H1 (cell line): ENCODE results near the gene PRDX2. TPM values are rescaled to one million over a fixed set of nuclear protein-coding genes. Genes with fewer than 3 reads are reported as not detected.

Source experiments
- CTCF ChIA-PET: fragments of 300-600 bp; sonication (Branson Sonifier 250); formaldehyde crosslinking; loops from one replicate; lab custom pipeline; 2021; ENCODE audit not compliant: partially characterized antibody; lab: Charles Lee
- POLR2A ChIA-PET: fragments of 300-600 bp; sonication (Branson Sonifier 250); formaldehyde crosslinking; loops from one replicate; lab custom pipeline; 2021; ENCODE audit warnings: inconsistent platforms; ENCODE audit not compliant: partially characterized antibody; lab: Charles Lee
- DNase-seq, 2 experiments: peaks; one replicate each; pipeline versions ENCODE4 v3.0.0 to v3.0.0-alpha.2; 2010 to 2022; ENCODE audit warnings: low spot score in 2 of 2, low read depth in 1 of 2, mixed read lengths in 1 of 2
- FAIRE-seq: peaks from 2 replicates; lab custom pipeline; 2011; peaks lifted over from hg19 to GRCh38; lab: Jason Lieb, UNC
- H2AFZ ChIP-seq: 2 replicates; pipeline ENCODE4 v1.8.1; 2012; ENCODE audit warnings: low read length, inconsistent platforms
- H2AK5ac ChIP-seq: 2 replicates; pipeline ENCODE4 v1.6.1; 2013; ENCODE audit warnings: low read depth, low read length
- H2BK120ac ChIP-seq: replicated peaks from 2 replicates; pipeline ENCODE3; 2013; ENCODE audit warnings: low read depth, low read length, inconsistent platforms
- H2BK12ac ChIP-seq: 2 replicates; pipeline ENCODE4 v1.6.1; 2013; ENCODE audit warnings: low read depth, low read length
- H2BK15ac ChIP-seq: 2 replicates; pipeline ENCODE4 v1.6.1; 2013; ENCODE audit warnings: low read length
- H2BK20ac ChIP-seq: 2 replicates; pipeline ENCODE4 v1.6.1; 2013; ENCODE audit warnings: low read length
- H2BK5ac ChIP-seq: 2 replicates; pipeline ENCODE4 v1.6.1; 2013; ENCODE audit warnings: low read depth, low read length
- H3K14ac ChIP-seq: 2 replicates; pipeline ENCODE4 v1.6.1; 2013; ENCODE audit warnings: inconsistent platforms; ENCODE audit not compliant: insufficient read length
- H3K18ac ChIP-seq: 2 replicates; pipeline ENCODE4 v1.6.1; 2013; ENCODE audit warnings: low read length; ENCODE audit errors: extremely low read depth
- H3K23ac ChIP-seq: 2 replicates; pipeline ENCODE4 v1.6.1; 2013; ENCODE audit warnings: inconsistent platforms; ENCODE audit not compliant: insufficient read length
- H3K23me2 ChIP-seq: 2 replicates; pipeline ENCODE4 v1.6.1; 2013; ENCODE audit warnings: low read depth, low read length
- H3K27ac ChIP-seq: 2 replicates; pipeline ENCODE4 v1.6.1; 2011; ENCODE audit warnings: low read depth, low read length, inconsistent platforms
- H3K27me3 ChIP-seq, 4 experiments: replicated peaks in 1 of 4; 1 replicate in 1 of 4; 2 replicates in 3 of 4; pipeline versions ENCODE4 v1.6.1 to v1.8.1; 2011 to 2013; ENCODE audit warnings: low read length in 3 of 4, mild to moderate bottlenecking in 3 of 4, inconsistent platforms in 2 of 4, mixed read lengths in 2 of 4, moderate library complexity in 1 of 4; ENCODE audit not compliant: control insufficient read depth in 3 of 4, insufficient read depth in 3 of 4; ENCODE audit errors: extremely low read depth in 1 of 4
- H3K36me3 ChIP-seq, 4 experiments: 2 replicates each; pipeline versions ENCODE4 v1.6.1 to v1.8.1; 2011 to 2013; ENCODE audit warnings: mild to moderate bottlenecking in 4 of 4, low read length in 3 of 4, moderate library complexity in 2 of 4, control low read depth in 1 of 4, inconsistent platforms in 1 of 4; ENCODE audit not compliant: insufficient read depth in 4 of 4, control insufficient read depth in 2 of 4
- H3K4ac ChIP-seq: replicated peaks from 2 replicates; pipeline ENCODE3; 2013; ENCODE audit warnings: low read length, low read depth, mixed read lengths, inconsistent platforms; ENCODE audit not compliant: insufficient read length
- H3K4me1 ChIP-seq, 4 experiments: replicated peaks in 1 of 4; 1 replicate in 1 of 4; 2 replicates in 3 of 4; pipeline versions ENCODE4 v1.6.1 to v1.8.1; 2011 to 2013; ENCODE audit warnings: low read length in 3 of 4, inconsistent platforms in 2 of 4, mixed read lengths in 1 of 4; ENCODE audit not compliant: insufficient read depth in 4 of 4, control insufficient read depth in 3 of 4
- H3K4me2 ChIP-seq, 2 experiments: 2 replicates each; pipeline versions ENCODE4 v1.6.1 to v1.8.1; 2011 to 2013; ENCODE audit warnings: low read depth in 2 of 2, low read length in 2 of 2, control low read depth in 1 of 2, inconsistent platforms in 1 of 2, mild to moderate bottlenecking in 1 of 2; ENCODE audit not compliant: insufficient read depth in 1 of 2
- H3K4me3 ChIP-seq, 4 experiments: fragments of 200-600, 300-600 bp in 1 of 4; sonication (generic), shearing (Covaris generic), sonication (Bioruptor Twin) in 1 of 4; 2 replicates each; pipeline versions ENCODE4 v1.5.1 to v1.8.1; 2011 to 2016; ENCODE audit warnings: low read length in 4 of 4, low read depth in 3 of 4, control low read depth in 2 of 4, inconsistent platforms in 2 of 4, mild to moderate bottlenecking in 2 of 4, mixed read lengths in 1 of 4, moderate library complexity in 1 of 4; ENCODE audit not compliant: insufficient read depth in 2 of 4; ENCODE audit errors: extremely low read depth in 1 of 4
- H3K56ac ChIP-seq: replicated peaks from 2 replicates; pipeline ENCODE3; 2013; ENCODE audit warnings: low read depth, mild to moderate bottlenecking, mixed read lengths, low read length, inconsistent platforms; ENCODE audit not compliant: insufficient read length
- H3K79me1 ChIP-seq: 2 replicates; pipeline ENCODE4 v1.6.1; 2013; ENCODE audit warnings: low read depth, low read length, control low read depth
- H3K79me2 ChIP-seq, 2 experiments: 2 replicates each; pipeline versions ENCODE4 v1.6.1 to v1.8.1; 2012 to 2013; ENCODE audit warnings: low read length in 2 of 2, mild to moderate bottlenecking in 2 of 2, inconsistent platforms in 1 of 2; ENCODE audit not compliant: insufficient read depth in 2 of 2, control insufficient read depth in 1 of 2
- H3K9ac ChIP-seq, 4 experiments: replicated peaks in 1 of 4; 1 replicate in 1 of 4; 2 replicates in 3 of 4; pipeline versions ENCODE4 v1.6.1 to v1.8.1; 2011 to 2013; ENCODE audit warnings: low read depth in 3 of 4, low read length in 3 of 4, control low read depth in 2 of 4, mild to moderate bottlenecking in 2 of 4, moderate library complexity in 2 of 4, inconsistent platforms in 1 of 4; ENCODE audit errors: extremely low read depth in 1 of 4
- H3K9me3 ChIP-seq, 2 experiments: 2 replicates each; pipeline versions ENCODE4 v1.6.1 to v1.8.1; 2012 to 2013; ENCODE audit warnings: mild to moderate bottlenecking in 2 of 2, moderate library complexity in 2 of 2, control low read depth in 1 of 2, inconsistent platforms in 1 of 2, low read depth in 1 of 2, low read length in 1 of 2, mixed read lengths in 1 of 2; ENCODE audit not compliant: insufficient read depth in 2 of 2
- H4K20me1 ChIP-seq, 2 experiments: replicated peaks in 1 of 2; 2 replicates each; pipeline versions ENCODE3 to v1.8.1; 2011 to 2013; ENCODE audit warnings: inconsistent platforms in 2 of 2, low read length in 2 of 2, mild to moderate bottlenecking in 1 of 2; ENCODE audit not compliant: insufficient read depth in 2 of 2, control insufficient read depth in 1 of 2
- H4K5ac ChIP-seq: 2 replicates; pipeline ENCODE4 v1.6.1; 2013; ENCODE audit warnings: low read length, low read depth, mixed read lengths, inconsistent platforms; ENCODE audit not compliant: insufficient read length
- H4K8ac ChIP-seq: 2 replicates; pipeline ENCODE4 v1.8.0; 2013; ENCODE audit warnings: mild to moderate bottlenecking, moderate library complexity, low read length, inconsistent platforms; ENCODE audit not compliant: insufficient read depth; ENCODE audit errors: extremely low read depth
- H4K91ac ChIP-seq: replicated peaks from 2 replicates; pipeline ENCODE3; 2013; ENCODE audit warnings: low read length, mixed read lengths, inconsistent platforms; ENCODE audit not compliant: insufficient read length
- WGBS, 2 experiments: shearing (Covaris generic) in 1 of 2; methylation state at CpG; one replicate each; pipeline versions ENCODE4 v1.1.6 to v1.1.7; 2013 to 2015; ENCODE audit warnings: low lambda C conversion rate in 2 of 2, mixed read lengths in 2 of 2, inconsistent platforms in 1 of 2, low coverage in 1 of 2, missing lambda C conversion rate in 1 of 2; ENCODE audit not compliant: insufficient replicate concordance in 2 of 2, insufficient coverage in 1 of 2, insufficient read length in 1 of 2; ENCODE audit errors: extremely low coverage in 1 of 2, missing lambda C conversion rate in 1 of 2; 5-methylcytosine and 5-hydroxymethylcytosine counted together
- polyA plus RNA-seq, 7 experiments: library from polyadenylated mRNA; depleted of rRNA in 3 of 7; stranded (reverse) in 5 of 7; unstranded in 2 of 7; fragments of >200 nt in 5 of 7; fragments of 200-250 nt in 2 of 7; gene quantifications; 1 replicate in 5 of 7; 2 replicates in 1 of 7; 4 replicates in 1 of 7; pipeline versions ENCODE4 v1.2.1 to v1.2.3, GENCODE V29; 2011 to 2013; ENCODE audit warnings: missing spikeins in 2 of 7, mixed read lengths in 2 of 7
- total RNA-seq: library from RNA; stranded (reverse); fragmentation: NEBNext Ultra II Directional; extraction: Animal tissue kit (Norgen Biotek cat#: 25700); gene quantifications from 2 replicates; pipeline ENCODE4 v1.2.1, GENCODE V29; 2021

The PRDX2 gene
- total and polyA plus RNA-seq, 2 of the 8 experiments (the other 6 are each of a cell fraction or from before 2014, with no cell fraction given), result 380 to 748 TPM

- FAIRE-seq, result no peak
Measured at GRCh38 chr19:12783291-12783848, 18.2 kb downstream of the PRDX2 start.

More at GRCh38 chr19:12783291-12783848, 18.2 kb downstream of the PRDX2 start:
- ChIA-PET POLR2A (interaction anchor here (0.6 to 16.6 kb wide), 6 partner anchors 14 to 1188 kb away, joined by 3 to 317 read pairs (median 4); partner anchors contain the start of genes JUNB, PRDX2 and THSD8), CTCF (interaction anchor here (0.7 to 9.3 kb wide), 3 partner anchors 12 to 52 kb away, joined by 3 to 277 read pairs (median 4); partner anchors contain the start of gene JUNB)
- H2AK5ac ChIP-seq, result peak overlapping the region; percentile 72; the same call in 1 of the 2 replicates
- no peaks in the 10 kb centered on the region for H3K9me3 ChIP-seq
- 21% methylated on average over 13 of the region's 16 CpGs; no CpG with 5 or more reads in 1 of the 2 experiments for WGBS, 2 experiments
- H3K79me2 ChIP-seq, result no peaks in the 10 kb centered on the region
- H3K14ac ChIP-seq, result no peak overlapping the region
- peak overlapping the region; percentile 75 for H2BK120ac ChIP-seq
- H4K20me1 ChIP-seq, result peaks cover 0 to 1% of the 10 kb centered on the region in 2 experiments
- peak overlapping the region; percentile 51 to 98 for H3K4me2 ChIP-seq
- H3K27me3 ChIP-seq, result no peaks in the 10 kb centered on the region
- H3K4me3 ChIP-seq, result peak overlapping the region in 3 of 4 experiments; percentile 52 to 77 (median 55); a peak in 5 of 8 replicates
- no peak overlapping the region for H2AFZ ChIP-seq
- H2BK5ac ChIP-seq, result peak overlapping the region; percentile 71; the same call in 1 of the 2 replicates
- H2BK20ac ChIP-seq, result peak overlapping the region; percentile 66
- H3K23ac ChIP-seq, result no peak overlapping the region
- peak overlapping the region; percentile 80 for H4K8ac ChIP-seq
- H2BK15ac ChIP-seq, result no peak overlapping the region
- peak overlapping the region; percentile 89 for H4K91ac ChIP-seq
- H3K79me1 ChIP-seq, result no peaks in the 10 kb centered on the region; the same call in 1 of the 2 replicates
- peak overlapping the region; percentile 60; the same call in 1 of the 2 replicates for H2BK12ac ChIP-seq
- peaks cover 21% of the 10 kb centered on the region; the same call in 1 of the 2 replicates for H3K23me2 ChIP-seq
- H3K9ac ChIP-seq, result no peak overlapping the region
- DNase-seq, result no peak
- H3K36me3 ChIP-seq, result no peaks in the 10 kb centered on the region
- H3K18ac ChIP-seq, result peak overlapping the region; percentile 78
- H3K4ac ChIP-seq, result peak overlapping the region; percentile 91
- H3K56ac ChIP-seq, result peak overlapping the region; percentile 46
- no peak overlapping the region for H3K27ac ChIP-seq
- H3K4me1 ChIP-seq, result peaks cover 14 to 32% (median 20%) of the 10 kb centered on the region in 4 experiments
- H4K5ac ChIP-seq, result peak overlapping the region; percentile 67
